CD14-positive monocyte (primary cell): ENCODE results near the gene ALKBH6. TPM values are rescaled to one million over a fixed set of nuclear protein-coding genes. Genes with fewer than 3 reads are reported as not detected.

Source experiments
- DNase-seq, 3 donors: peaks; one replicate each; pipeline ENCODE4 v3.0.0-alpha.2; 2011 to 2022
- H2AFZ ChIP-seq: 2 replicates; pipeline ENCODE4 v1.6.0; 2012; ENCODE audit warnings: mild to moderate bottlenecking, low read depth, low read length, inconsistent platforms; ENCODE audit not compliant: insufficient read depth, poor library complexity, severe bottlenecking
- H3K27ac ChIP-seq, 2 donors: 1 replicate in 1 of 2; 2 replicates in 1 of 2; pipeline ENCODE4 v1.5.1; 2012 to 2013; ENCODE audit warnings: low read length in 2 of 2, control low read depth in 1 of 2, inconsistent platforms in 1 of 2, low read depth in 1 of 2, mild to moderate bottlenecking in 1 of 2
- H3K27me3 ChIP-seq, 2 donors: one replicate each; pipeline versions ENCODE4 v1.6.0 to v1.6.1; 2011 to 2013; ENCODE audit warnings: low read length in 2 of 2; ENCODE audit not compliant: control insufficient read depth in 2 of 2, insufficient read depth in 2 of 2
- H3K36me3 ChIP-seq, 2 donors: replicated peaks in 1 of 2; 1 replicate in 1 of 2; 2 replicates in 1 of 2; pipeline versions ENCODE4 v1.5.1 to v1.6.1; 2012 to 2013; ENCODE audit warnings: low read length in 2 of 2, control low read depth in 1 of 2, inconsistent platforms in 1 of 2, mild to moderate bottlenecking in 1 of 2; ENCODE audit not compliant: insufficient read depth in 2 of 2, control insufficient read depth in 1 of 2
- H3K4me1 ChIP-seq, 2 donors: 1 replicate in 1 of 2; 2 replicates in 1 of 2; pipeline versions ENCODE4 v1.5.1 to v1.6.1; 2012 to 2013; ENCODE audit warnings: low read length in 2 of 2, control low read depth in 1 of 2, inconsistent platforms in 1 of 2, mild to moderate bottlenecking in 1 of 2, moderate library complexity in 1 of 2; ENCODE audit not compliant: insufficient read depth in 2 of 2, control insufficient read depth in 1 of 2
- H3K4me2 ChIP-seq: replicated peaks from 2 replicates; pipeline ENCODE3; 2012; ENCODE audit warnings: low read length, moderate library complexity, mild to moderate bottlenecking; ENCODE audit not compliant: poor library complexity, severe bottlenecking; ENCODE audit errors: extremely low read depth
- H3K4me3 ChIP-seq, 3 experiments: fragments of 200-600 bp in 1 of 3; sonication (generic) in 1 of 3; replicated peaks in 1 of 3; 1 replicate in 2 of 3; 2 replicates in 1 of 3; pipeline ENCODE4 v1.5.1; 2011 to 2013; ENCODE audit warnings: low read length in 3 of 3, mild to moderate bottlenecking in 3 of 3, control low read depth in 2 of 3, low read depth in 2 of 3, inconsistent platforms in 1 of 3, moderate library complexity in 1 of 3
- H3K79me2 ChIP-seq: 2 replicates; pipeline ENCODE4 v1.6.0; 2012; ENCODE audit warnings: mild to moderate bottlenecking, control low read depth, inconsistent platforms, low read length, moderate library complexity; ENCODE audit not compliant: insufficient read depth
- H3K9ac ChIP-seq: 2 replicates; pipeline ENCODE4 v1.6.0; 2017; ENCODE audit warnings: low read length, mild to moderate bottlenecking; ENCODE audit not compliant: insufficient read depth, poor library complexity, severe bottlenecking
- H3K9me3 ChIP-seq, 2 donors: replicated peaks in 1 of 2; 1 replicate in 1 of 2; 2 replicates in 1 of 2; pipeline versions ENCODE4 v1.5.1 to v1.6.1; 2012 to 2013; ENCODE audit warnings: low read length in 2 of 2, control low read depth in 1 of 2; ENCODE audit not compliant: control insufficient read depth in 1 of 2, insufficient read depth in 1 of 2
- H4K20me1 ChIP-seq: 2 replicates; pipeline ENCODE4 v1.6.0; 2012; ENCODE audit warnings: mild to moderate bottlenecking, low read length, control low read depth, moderate library complexity; ENCODE audit not compliant: insufficient read depth
- H3K27ac Mint-ChIP-seq, 7 donors: one replicate each; pipeline ENCODE4 v1.8.0; 2020; ENCODE audit warnings: mild to moderate bottlenecking in 7 of 7, mixed read lengths in 7 of 7, moderate library complexity in 6 of 7, inconsistent platforms in 2 of 7
- H3K27me3 Mint-ChIP-seq, 3 donors: one replicate each; pipeline ENCODE4 v1.8.0; 2021 to 2022; ENCODE audit warnings: low read depth in 3 of 3, mild to moderate bottlenecking in 3 of 3, mixed read lengths in 3 of 3, moderate library complexity in 3 of 3, inconsistent platforms in 1 of 3
- H3K36me3 Mint-ChIP-seq, 2 donors: one replicate each; pipeline ENCODE4 v1.8.0; 2020; ENCODE audit warnings: mixed read lengths in 2 of 2, inconsistent platforms in 1 of 2, mild to moderate bottlenecking in 1 of 2
- H3K4me1 Mint-ChIP-seq: one replicate; pipeline ENCODE4 v1.8.0; 2020; ENCODE audit warnings: mild to moderate bottlenecking, mixed read lengths
- H3K4me3 Mint-ChIP-seq, 2 donors: one replicate each; pipeline ENCODE4 v1.8.0; 2020; ENCODE audit warnings: mild to moderate bottlenecking in 2 of 2, mixed read lengths in 2 of 2, moderate library complexity in 1 of 2
- H3K9me3 Mint-ChIP-seq, 7 donors: one replicate each; pipeline ENCODE4 v1.8.0; 2020 to 2022; ENCODE audit warnings: mixed read lengths in 7 of 7, mild to moderate bottlenecking in 6 of 7, moderate library complexity in 6 of 7, inconsistent platforms in 2 of 7
- CTCF ChIP-seq: fragments of 200-600 bp; IDR thresholded peaks from one replicate; pipeline ENCODE4 v1.8.0; 2022; ENCODE audit warnings: antibody characterized with exemption, mild to moderate bottlenecking
- WGBS: methylation state at CpG from one replicate; pipeline ENCODE4 v1.1.5; 2013; ENCODE audit warnings: missing lambda C conversion rate; ENCODE audit not compliant: insufficient coverage; 5-methylcytosine and 5-hydroxymethylcytosine counted together
- intact Hi-C, 2 donors: fragments of 100-400 bp; cut with micrococcal nuclease; formaldehyde crosslinking; loops; one replicate each; pipeline versions ENCODE4 v1.15.0 to v1.15.1; 2023
- polyA plus RNA-seq, 3 donors: library from polyadenylated mRNA; depleted of rRNA in 1 of 3; unstranded in 2 of 3; stranded (reverse) in 1 of 3; fragments of 300-500 nt in 2 of 3; fragments of >200 nt in 1 of 3; fragmentation: Illumina TruSeq in 2 of 3; gene quantifications; 1 replicate in 2 of 3; 2 replicates in 1 of 3; pipeline ENCODE4 v1.2.3, GENCODE V29; 2012 to 2021

The ALKBH6 gene
- polyA plus RNA-seq, 3 donors = 13.1 to 29.3 (median 16.1) TPM

- Histone ChIP-seq H3K27ac (peak overlapping the region in 1 of 2 donors; percentile 2), H3K27me3 (no peaks in the 10 kb centered on the region), H3K4me1 (peaks cover 4 to 7% of the 10 kb centered on the region in 2 donors), H3K9ac (no peak overlapping the region), H3K79me2 (peaks cover 34% of the 10 kb centered on the region), H2AFZ (no peak overlapping the region), H3K4me2 (no peak overlapping the region), H3K36me3 (peaks cover 16 to 62% of the 10 kb centered on the region in 2 donors), H4K20me1 (no peaks in the 10 kb centered on the region), H3K9me3 (no peaks in the 10 kb centered on the region), H3K4me3 (no peak overlapping the region)
- TF ChIP-seq CTCF = no peak
- H3K27me3 Mint-ChIP-seq = peaks cover 0 to 1% (median 0%) of the 10 kb centered on the region in 3 donors
- 100% methylated on average over 3 of the region's 4 CpGs for WGBS
- H3K9me3 Mint-ChIP-seq = no peaks in the 10 kb centered on the region
- DNase-seq = no peak
- H3K4me1 Mint-ChIP-seq = peaks cover 9% of the 10 kb centered on the region
- no peak overlapping the region for H3K4me3 Mint-ChIP-seq
- intact Hi-C loops = no loop called here
- H3K36me3 Mint-ChIP-seq = peaks cover 27 to 61% of the 10 kb centered on the region in 2 donors
- H3K27ac Mint-ChIP-seq = peak overlapping the region in 2 of 7 donors; percentile 66 to 77
These were observed 46.4 kb upstream of the ALKBH6 start for GRCh38 chr19:36060430-36060829.

DNA sequence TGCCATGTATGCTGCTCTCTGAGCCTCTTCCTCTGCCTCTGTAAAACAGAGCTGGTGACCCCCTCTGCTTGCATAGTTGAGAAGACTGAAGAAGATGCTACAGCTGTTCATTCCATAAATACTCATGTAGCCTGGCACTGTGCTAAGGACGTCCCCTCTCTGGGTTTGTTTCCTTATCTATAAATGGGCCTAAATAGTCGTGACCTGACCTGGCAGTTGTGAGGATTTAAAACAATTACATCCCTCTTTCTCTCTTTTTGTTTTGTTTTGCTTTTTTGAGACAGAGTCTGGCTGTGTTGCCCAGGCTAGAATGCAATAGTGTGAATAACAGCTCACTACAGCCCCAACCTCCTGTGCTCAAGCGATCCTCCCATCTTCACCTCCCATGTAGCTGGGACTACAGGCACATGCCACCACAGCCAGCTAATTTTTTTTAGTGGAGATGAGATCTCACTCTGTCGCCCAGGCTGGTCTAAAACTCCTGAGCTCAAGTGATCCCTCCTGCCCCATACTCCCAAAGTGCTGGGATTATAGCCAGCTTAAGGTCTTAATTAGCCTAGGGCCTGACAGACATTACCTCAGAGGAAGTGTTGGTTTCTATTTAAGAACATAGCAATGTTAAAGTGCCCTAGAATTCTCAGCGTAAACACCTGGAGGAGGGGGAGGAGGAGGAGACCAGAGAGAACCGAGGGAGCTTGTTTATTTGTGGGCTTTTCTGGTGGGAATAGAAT, 45.3 kb upstream of the ALKBH6 start:
- no peak for DNase-seq
- Mint-ChIP-seq H3K4me3 (no peak overlapping the region), H3K27me3 (peaks cover 0 to 1% (median 0%) of the 10 kb centered on the region in 3 donors), H3K4me1 (peaks cover 13% of the 10 kb centered on the region), H3K9me3 (no peaks in the 10 kb centered on the region), H3K36me3 (peaks cover 21 to 50% of the 10 kb centered on the region in 2 donors), H3K27ac (peak overlapping the region in 3 of 7 donors; percentile 31 to 65 (median 44))
- H3K27ac ChIP-seq = no peak overlapping the region
- peaks cover 10 to 12% of the 10 kb centered on the region in 2 donors for H3K4me1 ChIP-seq
- no peaks in the 10 kb centered on the region for H3K9me3 ChIP-seq
- no peak overlapping the region for H2AFZ ChIP-seq
- no peak overlapping the region for H3K9ac ChIP-seq
- no peak for TF ChIP-seq CTCF
- peaks cover 11 to 53% of the 10 kb centered on the region in 2 donors for H3K36me3 ChIP-seq
- intact Hi-C loops = loop anchor here (5.0 to 10.0 kb wide), 3 partner anchors 53 to 285 kb away; partner anchors contain the start of genes ARHGAP33 (in 1 of the 2), HCST (in 1 of the 2), NFKBID (in 1 of the 2) and OVOL3 (in 1 of the 2)
- no peaks in the 10 kb centered on the region for H3K27me3 ChIP-seq
- H3K79me2 ChIP-seq = peaks cover 39% of the 10 kb centered on the region
- no peaks in the 10 kb centered on the region for H4K20me1 ChIP-seq
- H3K4me2 ChIP-seq = no peak overlapping the region
- H3K4me3 ChIP-seq = no peak overlapping the region
- 100% methylated on average over 2 of the region's 6 CpGs for WGBS
